GM18861 (cell line): ENCODE results near the gene CASKIN2.

ENCODE experiments used
- ATAC-seq: cut with Tn5 transposase; IDR thresholded peaks from one replicate; pipeline ENCODE4 v1.9.1; 2021; ENCODE audit not compliant: unreplicated experiment

CASKIN2 gene

GRCh38 chr17:75507733-75508719 is 7.3 kb downstream of the CASKIN2 start:
- ATAC-seq: no peak

DNA sequence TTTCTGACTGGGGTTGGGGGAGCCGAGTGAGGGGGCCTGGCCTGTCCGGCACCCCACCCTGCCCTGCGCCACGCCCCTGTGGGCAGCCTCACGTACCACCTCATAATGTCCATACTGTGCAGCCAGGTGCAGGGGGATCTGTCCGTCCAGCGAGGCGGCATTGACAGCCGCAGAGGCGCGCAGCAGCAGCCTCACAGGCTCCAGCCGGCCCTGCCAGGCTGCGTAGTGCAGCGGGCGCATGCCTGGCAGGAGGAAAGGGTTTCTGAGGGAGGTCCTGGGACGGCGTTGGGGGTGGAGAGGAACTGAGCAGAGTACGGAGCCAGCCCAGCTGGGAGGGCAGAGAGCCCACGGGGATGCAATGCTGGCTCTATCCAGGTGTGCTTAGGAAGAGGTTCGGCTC is 8.4 kb downstream of the CASKIN2 start:
- ATAC-seq: no peak

DNA sequence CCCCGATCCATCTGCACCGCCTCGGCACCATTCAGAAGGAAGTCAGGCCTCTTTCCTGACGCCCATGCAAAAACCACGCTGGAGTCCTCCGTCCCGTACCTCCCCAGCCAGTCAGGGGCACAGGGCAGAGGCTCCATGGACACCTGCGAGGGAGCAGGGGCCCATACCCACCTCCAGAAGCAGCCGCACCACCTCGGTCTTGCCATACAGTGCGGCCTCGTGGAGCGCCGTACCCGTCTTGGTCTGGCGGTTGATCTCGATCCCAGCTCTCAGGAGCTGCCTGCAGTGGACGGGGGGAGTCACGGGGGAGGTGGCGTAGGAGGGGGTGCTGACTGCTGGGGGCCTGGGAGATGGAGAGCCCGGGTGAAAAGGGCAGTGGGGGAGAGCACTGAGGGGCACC is 9.2 kb downstream of the CASKIN2 start:
- ATAC-seq: no peak

GRCh38 chr17:75505640-75506039 is 9.7 kb downstream of the CASKIN2 start:
- no peak for ATAC-seq

- no peak for ATAC-seq
These were observed 10.3 kb downstream of the CASKIN2 start for GRCh38 chr17:75505152-75505409.

GRCh38 chr17:75504347-75505151 is 10.8 kb downstream of the CASKIN2 start:
- no peak for ATAC-seq

DNA sequence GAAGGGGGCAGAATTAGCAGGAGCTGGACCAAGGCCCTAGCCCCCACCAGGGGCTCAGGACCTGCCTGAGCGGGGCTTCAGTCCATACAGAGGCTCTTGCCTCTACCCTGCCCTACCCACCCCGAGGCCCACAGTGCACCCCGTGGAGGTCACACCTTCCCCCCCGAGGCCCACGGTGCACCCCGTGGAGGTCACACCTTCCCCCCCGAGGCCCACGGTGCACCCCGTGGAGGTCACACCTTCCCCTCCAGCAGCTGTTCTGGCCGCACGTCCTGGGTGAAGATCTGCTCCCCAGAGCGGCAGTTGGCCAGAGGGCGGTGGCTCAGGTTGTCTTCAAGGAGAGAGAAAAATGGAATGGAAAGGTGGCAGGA is 11.4 kb downstream of the CASKIN2 start:
- no peak for ATAC-seq

DNA sequence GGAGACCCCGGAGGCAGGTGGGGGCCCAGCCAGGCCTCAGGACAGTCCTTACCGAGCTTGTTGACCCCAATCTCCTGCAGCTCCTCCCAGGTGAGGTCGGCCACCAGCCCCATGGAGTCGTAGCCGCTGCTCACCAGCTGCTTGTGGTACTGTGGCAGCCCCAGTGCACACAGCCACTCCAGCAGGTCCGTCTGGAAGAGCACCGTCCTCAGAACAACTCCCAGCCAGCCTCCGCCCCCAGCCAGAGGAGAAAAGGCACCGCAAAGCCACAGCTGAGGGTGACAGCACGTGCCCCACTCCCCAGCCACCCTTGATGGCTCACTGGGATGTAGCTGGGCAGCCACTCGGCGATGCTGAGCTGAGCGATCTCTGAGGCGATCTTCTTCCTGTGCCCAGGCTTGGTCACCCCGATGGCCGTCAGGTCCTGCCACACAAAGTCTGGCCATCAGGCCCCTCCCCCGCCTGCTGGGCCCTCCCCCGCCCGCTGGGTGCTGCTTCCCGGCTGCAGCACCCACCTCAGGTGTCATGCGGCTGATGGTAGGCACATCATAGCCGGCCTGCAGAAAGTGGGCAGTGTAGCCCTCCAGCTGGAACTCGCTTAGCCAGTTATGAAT is 11.9 kb downstream of the CASKIN2 start:
- ATAC-seq: no peak

DNA sequence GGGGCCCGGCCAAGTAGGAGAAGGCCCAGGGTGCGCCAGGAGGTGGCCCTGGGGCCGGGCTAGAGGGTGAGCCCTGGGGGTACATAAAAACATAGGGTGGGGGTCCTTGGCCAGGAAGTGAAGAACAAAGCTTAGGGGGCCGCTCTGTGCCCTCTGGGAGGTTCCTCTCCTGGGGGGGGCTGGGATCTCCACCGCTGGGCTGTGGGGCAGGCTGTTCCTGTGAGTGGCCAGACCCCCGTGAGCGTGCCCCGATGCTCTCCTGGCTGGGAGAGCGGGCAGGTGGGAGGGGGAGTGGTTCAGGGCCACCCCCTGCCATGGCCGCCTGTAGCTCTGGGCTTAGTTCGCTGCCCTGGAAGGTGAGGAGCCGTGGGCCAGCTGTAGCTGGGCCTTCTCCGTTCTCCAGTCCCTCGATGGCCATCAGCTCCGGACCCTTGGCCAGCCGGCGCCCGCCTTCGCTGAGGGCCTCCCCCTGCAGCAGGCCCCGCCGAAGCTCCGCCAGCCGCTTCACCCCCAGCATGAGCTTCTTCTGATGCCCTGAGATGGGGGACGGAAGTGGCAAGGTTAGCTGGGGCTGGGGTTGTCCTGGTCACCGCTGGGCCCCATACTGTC is 12.5 kb downstream of the CASKIN2 start:
- no peak for ATAC-seq

- ATAC-seq: no peak
These were observed 13.1 kb downstream of the CASKIN2 start for GRCh38 chr17:75502072-75502720.

DNA sequence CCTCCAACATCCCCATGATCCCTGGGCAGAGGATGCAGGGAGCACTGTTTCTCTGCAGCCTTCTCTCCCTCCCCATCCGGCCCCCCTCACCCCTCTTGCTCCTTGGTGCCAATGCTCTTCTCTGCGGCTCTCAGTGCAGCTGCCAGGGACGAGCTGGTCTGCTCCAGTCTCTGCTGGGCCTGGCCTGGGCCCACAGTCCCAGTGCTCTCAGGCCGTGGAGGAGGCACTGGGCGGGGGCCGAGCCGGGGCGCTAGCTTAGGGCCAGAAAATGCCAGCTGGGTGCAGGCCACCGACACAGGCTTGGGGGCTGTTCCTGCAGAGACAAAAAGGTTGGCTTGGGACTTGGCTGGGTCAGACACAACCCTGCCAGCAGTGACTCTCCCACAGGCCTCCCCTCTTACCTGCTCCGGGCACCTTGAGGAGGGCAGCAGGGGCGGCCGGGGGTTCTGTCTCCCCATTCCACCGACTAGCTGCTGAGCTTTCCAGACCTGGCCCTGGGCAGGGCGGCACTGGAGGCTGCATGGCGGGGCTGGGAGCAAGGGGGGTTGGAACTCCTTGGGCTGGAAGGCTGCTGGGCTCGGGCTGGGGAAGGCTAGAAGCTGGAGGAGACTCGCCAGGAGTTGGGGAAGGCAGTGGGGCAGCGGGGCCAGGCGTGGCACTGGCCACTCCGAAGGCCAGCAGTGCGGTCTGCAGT is 13.8 kb downstream of the CASKIN2 start:
- no peak for ATAC-seq

DNA sequence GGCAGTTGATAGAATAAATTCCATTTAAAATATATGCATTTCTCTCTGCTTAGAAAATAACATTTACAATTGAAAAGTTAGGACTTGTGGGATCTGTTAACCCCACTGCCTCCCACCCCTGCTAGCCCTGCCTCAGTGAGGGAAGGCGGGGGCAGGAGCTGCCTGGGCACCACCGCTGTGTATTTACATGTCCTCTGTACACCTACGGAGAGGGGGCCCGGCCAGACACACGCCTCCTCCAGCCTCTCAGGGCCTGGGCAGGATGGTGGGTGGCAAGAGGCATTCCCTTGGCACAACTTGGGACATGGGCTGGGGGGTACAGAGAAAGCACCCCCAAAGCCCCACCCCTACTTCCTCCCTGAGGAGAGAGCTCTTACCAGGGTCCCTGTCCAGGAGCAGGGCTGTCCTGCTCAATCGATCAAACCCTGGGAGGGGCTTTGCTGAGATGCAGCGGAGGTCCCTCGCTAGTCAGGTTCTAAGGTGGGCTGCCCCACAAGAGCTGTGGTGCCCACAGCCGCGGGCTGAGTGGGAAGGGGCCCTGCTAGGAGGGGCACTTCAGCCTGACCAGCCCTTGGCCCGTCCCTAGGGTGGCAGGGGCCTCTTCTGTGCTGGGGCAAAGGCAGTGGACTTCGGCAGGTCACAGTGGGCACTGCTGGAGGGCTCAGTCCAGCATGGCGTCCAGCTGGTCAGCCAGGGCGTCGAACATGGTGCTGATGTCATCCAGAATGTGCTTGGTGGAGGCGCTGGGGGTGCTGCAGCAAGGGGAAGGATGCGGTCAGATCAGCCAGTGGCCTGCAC is 14.7 kb downstream of the CASKIN2 start:
- no peak for ATAC-seq

GRCh38 chr17:75499313-75500022 is 15.9 kb downstream of the CASKIN2 start:
- ATAC-seq: no peak

DNA sequence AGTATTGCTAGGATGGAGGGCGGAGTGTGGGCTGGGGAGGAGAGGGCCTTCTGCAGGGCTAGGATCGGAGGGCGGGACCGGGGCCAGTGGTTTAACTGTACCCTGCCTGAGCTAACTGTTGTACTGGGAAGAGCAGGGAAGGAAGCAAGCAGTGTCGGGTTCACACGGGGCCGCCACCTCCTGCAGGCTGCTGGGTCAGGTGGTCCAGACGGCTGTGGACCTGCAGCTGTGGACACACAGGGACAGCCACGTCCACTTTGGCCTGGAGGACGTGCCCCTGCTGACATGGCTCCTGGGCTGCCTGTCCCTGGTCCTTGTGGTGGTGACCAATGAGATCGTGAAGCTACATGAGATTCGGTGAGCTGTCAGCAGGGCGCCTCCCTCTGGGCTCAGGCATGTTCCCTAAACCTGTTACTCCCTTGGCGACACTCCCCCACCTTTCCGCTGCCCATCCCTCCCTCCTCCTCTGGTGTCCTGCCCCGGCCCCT is 16.6 kb downstream of the CASKIN2 start:
- no peak for ATAC-seq

DNA sequence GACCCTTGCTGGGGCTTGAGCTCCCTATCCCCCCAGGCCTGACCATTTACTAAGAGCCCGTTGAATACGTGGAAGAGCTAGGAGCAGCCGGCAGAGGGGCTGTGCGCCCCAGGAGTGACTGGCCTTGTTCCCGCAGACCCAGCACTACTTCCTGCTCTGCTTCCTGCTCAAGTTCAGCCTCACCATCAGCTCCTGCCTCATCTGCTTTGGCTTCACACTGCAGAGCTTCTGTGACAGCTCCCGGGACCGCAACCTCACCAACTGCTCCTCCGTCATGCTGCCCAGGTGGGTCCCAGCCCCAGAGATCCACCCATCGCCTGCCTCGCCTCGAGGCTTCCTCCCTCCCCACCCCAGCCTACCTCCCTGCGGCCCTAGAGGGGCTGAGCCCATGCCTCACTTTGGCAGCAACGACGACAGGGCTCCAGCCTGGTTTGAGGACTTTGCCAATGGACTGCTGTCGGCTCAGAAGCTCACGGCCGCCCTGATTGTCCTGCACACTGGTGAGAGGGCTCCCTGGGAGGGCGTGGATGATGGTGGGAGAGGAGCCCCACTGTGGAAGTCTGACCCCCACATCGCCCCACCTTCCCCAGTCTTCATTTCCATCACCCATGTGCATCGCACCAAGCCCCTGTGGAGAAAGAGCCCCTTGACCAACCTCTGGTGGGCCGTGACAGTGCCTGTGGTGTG is 17.2 kb downstream of the CASKIN2 start:
- ATAC-seq: no peak

GRCh38 chr17:75496005-75496404 is 19.3 kb downstream of the CASKIN2 start:
- ATAC-seq: no peak

DNA sequence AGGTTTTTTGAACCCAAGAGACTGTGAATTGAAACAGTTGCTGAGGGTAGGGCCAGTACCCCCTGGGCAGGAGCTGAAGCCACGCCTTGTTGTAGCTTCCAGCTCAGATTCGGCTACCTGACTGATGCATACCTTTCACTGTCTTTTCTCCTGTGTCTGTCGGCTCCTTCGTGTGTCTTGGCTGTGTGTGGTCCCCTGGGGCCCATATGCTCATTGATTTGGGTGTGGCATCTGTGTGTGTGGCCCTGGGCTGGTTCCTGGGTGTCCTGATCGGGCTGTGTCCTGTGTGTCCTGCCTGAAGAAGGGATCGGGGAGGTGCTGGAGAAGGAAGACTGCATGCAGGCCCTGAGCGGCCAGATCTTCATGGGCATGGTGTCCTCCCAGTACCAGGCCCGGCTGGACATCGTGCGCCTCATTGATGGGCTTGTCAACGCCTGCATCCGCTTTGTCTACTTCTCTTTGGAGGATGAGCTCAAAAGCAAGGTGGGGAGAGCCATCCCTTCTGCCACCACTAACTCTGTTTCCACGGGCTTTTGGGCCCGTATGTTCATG is 20.9 kb downstream of the CASKIN2 start:
- no peak for ATAC-seq
